ENCODE data around the gene KREMEN2. TPM values are rescaled to one million over a fixed set of nuclear protein-coding genes. Genes with fewer than 3 reads are reported as not detected.

KREMEN2 gene
- total and polyA plus RNA-seq, 2 of the 4 experiments (the other 2 are of a cell fraction): 0.03 TPM; not detected in 1

GRCh38 chr16:2952679-2953078, 11.4 kb upstream of the KREMEN2 start:
- CTCF ChIA-PET: no interaction called here
- no peak overlapping the region for H3K4me2 ChIP-seq (ENCODE audit: low read depth, low read length)
- no peak overlapping the region for H4K8ac ChIP-seq (ENCODE audit: low read depth in 2 of 2, low read length in 2 of 2)
- 0 out of 2 replicates have a peak, but pooled peaks cover 3% of the 10 kb centered on the region for H3K9me1 ChIP-seq (ENCODE audit: insufficient read depth, low read length)
- POLR2A ChIA-PET (ENCODE audit: unreplicated experiment): no interaction called here
- H2BK5ac ChIP-seq (ENCODE audit: low read depth, low read length, poor library complexity, severe bottlenecking): no peak overlapping the region
- H2BK20ac ChIP-seq (ENCODE audit: low read depth, low read length): no peak overlapping the region
- no peaks in the 10 kb centered on the region for H3K79me1 ChIP-seq (ENCODE audit: low read depth in 1 of 2, low read length in 2 of 2)
- H2BK15ac ChIP-seq (ENCODE audit: low read depth, low read length): no peak overlapping the region
- no peak overlapping the region for H3K56ac ChIP-seq (ENCODE audit: extremely low read depth, insufficient read depth, low read length)
- no peak overlapping the region for H3K27ac ChIP-seq (ENCODE audit: insufficient read depth, low read length)
- in situ Hi-C loops (cut with MboI; ENCODE audit: low sequenced_read_pairs): no loop called here
- no peak overlapping the region for H4K91ac ChIP-seq (ENCODE audit: insufficient read depth, low read depth, low read length)
- H3K23ac ChIP-seq (ENCODE audit: low read depth, low read length): no peak overlapping the region
- DNase-seq (no peak), ATAC-seq (ENCODE audit: low read depth) (no peak)
- no peak overlapping the region for H3K18ac ChIP-seq (ENCODE audit: low read depth, low read length)
- H3K9ac ChIP-seq (ENCODE audit: low read depth, low read length): no peak overlapping the region
- H2AFZ ChIP-seq (replicated peaks; ENCODE audit: low read length, poor library complexity): no peak overlapping the region
- no peaks in the 10 kb centered on the region for H3K4me1 ChIP-seq (ENCODE audit: control insufficient read depth, insufficient read depth, low read length)
- dilution Hi-C loops (cut with HindIII; ENCODE audit: low sequenced_read_pairs, unreplicated experiment): no loop called here
- H3K14ac ChIP-seq (replicated peaks; ENCODE audit: low read depth, low read length): no peak overlapping the region
- H3K9me3 ChIP-seq (ENCODE audit: control insufficient read depth, insufficient read depth, low read length): no peaks in the 10 kb centered on the region
- no TSS peak for BruUV-seq (replicated peaks)
- no peak overlapping the region for H3K4ac ChIP-seq (ENCODE audit: low read depth, low read length)
- WGBS, 2 experiments (ENCODE audit: extremely low coverage in 2 of 2, insufficient read length in 1 of 2): 40% methylated on average over 8 of the region's 11 CpGs; no CpG with 5 or more reads in 1 of the 2 experiments
- no peak overlapping the region for H3K4me3 ChIP-seq (ENCODE audit: insufficient read depth, low read depth, low read length)
- H4K5ac ChIP-seq (ENCODE audit: low read depth, low read length): no peak overlapping the region
- no peak overlapping the region for H2AK5ac ChIP-seq (ENCODE audit: low read depth, low read length)
- 0 out of 2 replicates have a peak, but pooled peaks cover 8% of the 10 kb centered on the region for H4K20me1 ChIP-seq (ENCODE audit: insufficient read depth, low read length)
- intact Hi-C loops (cut with micrococcal nuclease): no loop called here
- TF ChIP-seq FOS (IDR thresholded peaks at IDR 0.05; ENCODE audit: low read depth, low read length) (no peak), RCOR1 (IDR thresholded peaks at IDR 0.05; ENCODE audit: insufficient replicate concordance, low read length) (no peak), MAFK (IDR thresholded peaks at IDR 0.05; ENCODE audit: low read depth, low read length) (no peak), CTCF (conservative IDR thresholded peaks at IDR 0.05; ENCODE audit: low read depth, low read length) (no peak), SMC3 (IDR thresholded peaks at IDR 0.05; ENCODE audit: low read depth, low read length) (no peak), NFE2L2 (IDR thresholded peaks at IDR 0.05; ENCODE audit: low read depth, low read length) (no peak), ELK1 (IDR thresholded peaks at IDR 0.05; ENCODE audit: borderline replicate concordance, low read depth, low read length) (no peak), RAD21 (IDR thresholded peaks at IDR 0.05; ENCODE audit: low read length) (no peak), RFX5 (IDR thresholded peaks at IDR 0.05; ENCODE audit: low read depth, low read length) (no peak), POLR2A (IDR thresholded peaks at IDR 0.05; ENCODE audit: low read depth, low read length) (no peak), CHD1 (IDR thresholded peaks at IDR 0.05; ENCODE audit: low read depth, low read length) (no peak), BHLHE40 (IDR thresholded peaks at IDR 0.05; ENCODE audit: low read depth, low read length) (no peak), USF2 (IDR thresholded peaks at IDR 0.05; ENCODE audit: low read depth, low read length) (no peak), MXI1 (IDR thresholded peaks at IDR 0.05; ENCODE audit: borderline replicate concordance, low read depth, low read length) (no peak), CEBPB (IDR thresholded peaks at IDR 0.05; ENCODE audit: low read depth, low read length) (no peak), MAZ (IDR thresholded peaks at IDR 0.05; ENCODE audit: borderline replicate concordance, low read depth, low read length) (no peak)
- no peak overlapping the region for H2AK9ac ChIP-seq (replicated peaks; ENCODE audit: low read depth, low read length, poor library complexity)
- H2BK120ac ChIP-seq (ENCODE audit: low read depth, low read length): no peak overlapping the region
- H3K36me3 ChIP-seq (ENCODE audit: control insufficient read depth, insufficient read depth, low read length): peaks cover 16% of the 10 kb centered on the region
- H3K27me3 ChIP-seq (ENCODE audit: control insufficient read depth, insufficient read depth, low read length): peaks cover 37% of the 10 kb centered on the region
